RPMI8226 (cell line): Measurements from ENCODE around the gene FGG.

ENCODE experiments used
- DNase-seq: peaks from one replicate; pipeline ENCODE4 v3.0.0-alpha.2; 2015

The FGG gene

DNA sequence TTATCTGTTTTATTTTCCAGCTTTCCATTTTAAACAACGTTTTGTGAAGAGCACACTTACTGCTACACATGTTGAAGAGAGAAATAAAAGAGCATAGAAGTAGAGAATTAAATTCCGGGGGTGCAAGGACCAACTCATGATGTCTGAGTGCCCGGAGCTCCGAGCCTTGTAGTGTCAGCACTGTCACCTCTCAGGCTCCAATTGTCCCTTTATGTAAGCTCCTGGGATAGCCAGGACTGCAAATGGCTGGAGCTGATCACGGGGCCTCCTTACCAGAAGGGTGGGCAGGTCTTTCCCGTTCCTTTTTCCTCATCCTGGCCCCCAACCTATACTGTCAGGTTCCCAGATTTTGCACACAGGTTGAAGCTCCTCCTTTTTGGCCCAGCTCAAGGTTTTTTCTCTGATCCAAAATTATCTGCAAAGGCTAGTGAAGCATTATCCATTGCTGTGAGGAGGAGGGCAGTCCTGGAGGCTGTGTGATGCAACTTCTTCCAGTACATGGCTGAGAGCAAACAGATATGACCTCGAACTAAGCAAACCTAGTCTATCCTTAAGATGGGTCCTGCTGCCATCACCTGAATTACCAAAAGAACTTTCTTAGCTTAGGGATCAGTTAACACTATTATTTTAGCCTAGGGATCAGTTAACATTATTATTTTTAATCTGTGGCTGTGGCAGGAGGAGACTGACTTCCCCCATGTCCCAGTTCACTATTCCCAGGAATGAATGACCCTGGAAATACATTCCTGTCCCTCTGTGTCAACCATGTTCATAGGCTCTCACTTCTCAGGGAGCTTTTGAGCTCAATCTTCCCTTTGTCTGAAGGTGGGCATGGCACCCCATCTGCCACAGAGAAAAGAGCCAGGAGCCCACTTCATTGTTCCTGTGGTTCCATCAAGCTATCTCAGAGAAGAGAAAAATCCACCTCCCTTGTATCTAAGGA lies at the start of gene FGG:
FGG (minus strand) TSS at position 185 of the 943 bp plus-strand sequence; CDS start at position 138, 47 bp downstream.
- no peak for DNase-seq

DNA sequence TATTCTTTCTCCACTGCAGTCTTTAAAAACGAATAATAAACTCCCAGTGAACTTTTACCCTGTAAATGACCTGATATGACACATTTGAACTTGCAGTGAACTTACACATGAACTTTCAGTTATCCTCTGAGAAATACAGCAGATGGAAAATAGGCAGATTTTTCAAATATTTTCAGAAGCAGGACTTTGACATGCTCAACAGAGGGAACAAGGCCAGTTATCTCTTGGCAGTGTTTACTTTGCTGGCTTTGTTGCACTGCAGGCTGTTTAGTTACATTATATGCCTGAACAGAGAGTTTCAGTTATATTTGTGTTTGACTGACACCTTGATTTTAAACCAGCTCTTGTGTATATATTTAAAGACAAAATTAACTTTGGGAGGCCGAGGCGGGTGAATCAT lies 47.6 kb upstream of the FGG start:
- DNase-seq = no peak

DNA sequence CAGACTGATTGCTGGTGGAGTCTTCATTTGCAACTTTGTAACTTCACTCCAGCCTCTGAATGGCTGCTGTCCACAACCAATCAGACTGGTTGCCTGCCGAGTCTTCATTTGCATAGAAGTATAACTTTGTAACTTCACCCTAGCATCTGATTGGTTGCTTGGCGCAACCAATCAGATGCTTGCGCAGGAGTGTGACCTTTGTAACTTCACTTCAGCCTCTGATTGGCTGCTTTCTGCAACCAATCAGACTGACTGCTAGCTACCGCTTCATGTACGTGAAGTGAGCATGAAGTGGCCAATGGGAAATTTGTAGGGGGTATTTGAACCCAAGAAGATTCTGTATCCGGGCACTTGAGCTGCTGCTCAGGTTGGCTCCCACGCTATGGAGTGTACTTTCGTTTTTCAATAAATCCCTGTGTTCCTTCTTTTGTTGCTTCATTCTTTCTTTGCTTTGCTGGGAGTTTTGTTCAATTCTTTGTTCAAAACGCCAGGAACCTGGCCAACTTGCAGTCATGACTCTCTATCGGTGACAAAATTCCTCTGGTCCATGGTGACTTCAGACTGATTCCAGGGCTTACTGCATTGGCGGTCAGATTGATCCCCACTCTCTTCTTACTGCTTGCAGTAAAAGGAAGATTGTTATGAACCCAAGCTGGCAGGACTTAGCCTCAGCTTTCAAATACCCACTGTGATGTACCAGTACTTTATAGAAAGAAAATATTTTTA lies 46.4 kb upstream of the FGG start:
- DNase-seq = no peak

DNA sequence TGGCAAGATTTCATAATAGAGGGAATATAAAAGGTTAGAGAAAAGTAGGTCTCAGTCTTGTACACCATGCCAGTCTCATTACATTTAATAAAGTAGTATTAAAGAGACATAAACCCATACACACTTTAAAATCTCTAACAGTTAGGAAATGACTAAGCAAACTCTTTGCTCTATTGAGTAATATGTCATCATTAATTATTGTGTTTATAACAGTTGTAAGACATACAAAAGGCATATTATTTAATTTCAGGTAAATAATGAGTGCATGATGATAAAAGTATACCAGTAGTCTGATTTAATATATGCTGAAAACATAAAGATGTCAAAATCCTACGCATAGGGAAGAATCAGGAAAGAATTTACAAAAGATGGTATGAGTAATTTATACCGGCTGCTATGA lies 31.0 kb upstream of the FGG start:
- no peak for DNase-seq

DNA sequence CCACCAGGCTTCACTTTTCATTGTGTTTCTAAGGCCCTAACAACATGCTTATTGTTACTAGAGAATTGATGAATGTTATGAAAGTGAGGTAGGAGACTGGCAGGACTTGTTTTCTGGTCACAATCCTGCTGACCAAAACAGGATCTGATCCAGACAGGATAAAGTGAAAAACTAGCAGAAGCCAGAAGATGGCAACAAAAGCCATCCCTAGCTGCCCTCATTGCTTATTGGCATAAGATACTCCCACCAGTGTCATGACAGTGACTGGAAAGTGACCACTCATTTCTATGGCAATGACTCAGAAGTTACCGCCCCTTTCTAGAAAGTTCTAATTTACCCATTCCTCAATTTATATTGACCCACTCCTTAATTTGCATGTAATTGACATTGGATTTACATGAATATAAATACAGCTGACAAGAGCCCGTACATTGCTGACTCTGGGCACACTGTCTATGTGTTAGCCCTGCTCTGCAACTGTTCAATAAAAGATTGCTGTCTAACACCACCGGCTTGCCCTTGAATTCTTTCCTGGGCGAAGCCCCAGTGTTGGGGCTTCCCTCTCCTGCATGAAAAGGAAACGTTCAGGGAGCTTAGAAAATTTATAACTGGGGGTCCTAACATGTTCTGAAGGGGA lies 30.0 kb upstream of the FGG start:
- no peak for DNase-seq

DNA sequence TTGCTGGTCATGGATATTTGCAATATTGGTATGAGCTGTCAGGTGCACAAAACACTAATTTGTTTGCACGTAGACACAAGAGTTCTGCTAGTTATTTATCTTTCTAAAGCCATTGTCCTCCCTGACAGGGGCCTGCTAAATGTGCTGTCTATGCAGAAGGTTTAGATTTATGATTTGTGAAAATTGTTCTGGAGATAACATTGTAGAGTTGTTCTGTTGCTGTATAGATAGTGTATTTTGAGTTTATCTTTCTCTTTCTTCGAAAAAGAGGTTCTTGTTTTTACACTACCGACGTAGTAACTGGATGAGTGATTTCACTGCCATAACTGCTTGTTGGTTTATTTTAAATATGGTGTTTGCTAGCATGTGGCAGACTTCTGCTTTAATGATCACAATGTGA lies 28.5 kb upstream of the FGG start:
- DNase-seq = no peak

DNA sequence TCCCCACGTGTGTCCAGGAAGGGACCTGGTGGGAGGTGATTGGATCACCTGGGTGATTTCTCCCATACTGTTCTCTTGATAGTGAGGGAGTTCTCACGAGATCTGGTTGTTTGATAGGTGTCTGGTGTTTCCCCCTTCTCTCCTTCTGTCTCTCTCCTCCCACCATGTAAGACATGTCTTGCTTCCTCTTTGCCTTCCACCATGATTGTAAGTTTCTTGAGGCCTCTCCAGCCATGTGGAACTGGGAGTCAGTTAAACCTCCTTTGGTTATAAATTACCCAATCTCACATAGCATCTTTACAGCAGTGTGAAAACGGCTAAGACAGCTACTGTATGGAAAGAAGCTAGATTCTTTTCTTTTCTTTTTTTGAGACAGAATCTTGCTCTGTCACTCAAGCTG lies 21.6 kb upstream of the FGG start:
- DNase-seq = no peak

DNA sequence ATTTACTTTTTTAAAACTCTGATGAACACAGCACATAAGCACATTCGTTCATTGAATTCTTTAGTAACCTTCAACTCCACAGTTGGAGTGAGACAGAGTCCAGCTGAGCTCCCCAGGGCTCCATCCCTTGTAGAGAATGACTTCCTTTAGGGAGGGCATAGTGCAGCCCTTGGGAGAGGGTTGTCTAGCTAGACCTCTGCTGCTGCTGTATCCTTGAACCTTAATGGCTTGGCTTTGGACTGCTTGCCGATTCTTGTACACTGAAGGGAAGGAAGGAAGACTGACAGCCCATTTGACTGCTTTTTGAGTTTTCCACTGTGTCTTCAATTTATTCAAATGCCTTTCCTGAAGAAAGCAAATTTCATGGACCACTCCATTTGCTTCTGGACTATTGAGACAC lies 19.4 kb upstream of the FGG start:
- DNase-seq = no peak

DNA sequence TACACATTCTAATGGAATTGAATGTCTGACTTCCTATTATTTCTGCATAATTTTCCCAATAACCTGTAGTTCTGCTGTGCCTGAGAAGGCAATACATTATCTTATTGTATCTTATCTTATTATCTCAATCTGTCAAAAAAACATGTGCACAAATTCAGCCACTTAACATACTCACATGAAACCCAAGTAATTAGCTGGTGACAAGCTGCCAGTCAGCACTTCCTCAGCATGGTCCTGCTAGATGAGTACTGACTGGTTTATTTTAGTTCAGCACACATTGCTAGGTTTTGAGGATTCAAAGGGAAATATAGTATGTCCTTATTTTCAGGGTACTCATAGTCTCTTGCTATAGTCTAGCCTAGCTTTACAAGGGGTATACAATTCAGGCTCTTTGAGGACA lies 17.9 kb upstream of the FGG start:
- DNase-seq = no peak

DNA sequence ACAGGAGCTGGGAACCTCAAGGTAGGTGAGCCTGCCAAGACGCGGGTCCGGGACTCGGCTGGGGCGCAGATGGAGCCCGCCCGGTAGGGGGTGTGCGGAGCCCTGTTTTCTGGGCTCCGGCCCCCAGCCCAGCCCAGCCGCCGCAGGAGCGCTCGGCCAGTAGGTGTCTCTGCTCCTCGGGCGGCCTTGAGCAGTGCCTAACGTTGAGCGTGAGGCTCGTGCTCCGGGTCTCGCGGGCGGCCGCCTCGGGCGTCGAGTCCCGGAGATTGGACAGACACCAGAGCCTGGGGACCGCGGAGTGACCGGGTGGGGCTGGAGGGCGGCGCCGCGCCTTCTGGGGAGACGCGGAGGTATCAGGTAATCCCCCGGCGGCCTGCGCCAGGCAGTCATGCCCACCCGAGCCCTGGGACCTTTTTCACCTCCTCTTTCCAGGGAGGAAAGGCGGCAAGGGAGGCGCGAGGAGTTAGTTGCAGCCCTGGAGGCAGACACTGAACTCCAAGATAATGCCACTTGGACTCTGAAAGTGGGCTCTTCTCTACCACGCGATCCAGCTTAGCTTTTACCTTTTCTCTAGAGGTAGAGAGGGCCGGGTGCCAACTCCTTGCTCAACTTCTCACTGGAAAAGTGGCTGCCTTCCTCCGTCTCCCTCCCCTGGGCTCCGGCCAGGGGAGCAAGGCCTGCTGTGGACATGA lies 14.5 kb upstream of the FGG start:
- peak; percentile 65 for DNase-seq

DNA sequence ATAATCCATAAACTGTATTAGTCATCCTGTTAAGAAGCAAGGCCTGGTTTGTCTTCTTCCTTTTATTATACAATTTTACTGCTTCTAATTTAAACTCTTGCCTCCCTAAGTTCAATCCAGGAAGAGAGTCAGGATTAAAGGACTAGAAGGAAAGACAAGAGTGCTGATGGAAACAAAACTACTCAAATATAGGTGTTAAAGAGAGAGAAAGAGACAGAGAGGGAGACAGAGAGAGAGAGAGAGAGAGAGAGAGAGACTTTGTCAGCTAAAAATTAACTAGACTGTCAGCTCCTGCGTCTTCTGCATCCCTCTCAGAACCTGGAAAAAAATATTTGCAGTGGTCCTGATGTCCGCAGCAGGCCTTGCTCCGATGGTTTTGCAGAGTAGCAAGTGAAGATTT lies 13.5 kb upstream of the FGG start:
- no peak for DNase-seq

DNA sequence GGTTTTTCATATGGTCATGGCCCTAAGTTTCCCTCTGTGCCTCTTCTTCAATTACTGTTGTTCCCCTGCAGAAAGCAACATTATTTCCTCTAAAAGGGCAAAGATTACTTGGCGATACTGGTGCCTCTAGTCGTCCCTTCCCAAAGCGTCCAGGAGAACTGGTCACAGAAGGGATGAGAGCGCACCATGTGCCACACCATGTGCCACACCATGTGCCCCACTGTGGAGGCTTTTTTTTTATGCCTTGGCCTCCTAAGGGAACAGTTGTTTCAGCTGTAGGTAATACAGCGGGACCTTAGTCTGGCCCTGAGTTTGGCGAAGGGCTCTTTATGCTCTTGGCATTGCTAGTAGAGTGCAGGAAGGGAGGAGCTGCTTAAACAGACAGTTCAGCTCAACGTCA lies 11.5 kb upstream of the FGG start:
- DNase-seq = no peak

DNA sequence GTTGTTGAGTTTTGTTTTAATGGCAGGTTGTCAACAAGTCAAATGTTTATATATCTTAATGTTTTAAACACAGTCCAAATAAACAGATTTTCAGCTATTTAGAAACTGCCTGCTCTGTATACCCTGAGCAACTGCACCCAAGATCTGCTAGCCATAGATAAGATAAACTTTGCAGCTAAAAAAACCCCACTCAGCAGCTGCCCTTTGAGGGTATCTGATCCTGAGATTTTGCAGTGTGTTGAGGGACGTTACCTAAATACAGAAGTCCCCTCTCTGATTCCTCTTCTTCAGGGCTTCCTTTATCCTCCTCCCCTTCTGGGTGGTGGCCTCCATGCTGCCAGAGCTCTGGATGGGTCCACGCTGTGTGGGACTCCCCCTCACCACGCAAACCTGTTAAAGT lies 11.0 kb upstream of the FGG start:
- no peak for DNase-seq

DNA sequence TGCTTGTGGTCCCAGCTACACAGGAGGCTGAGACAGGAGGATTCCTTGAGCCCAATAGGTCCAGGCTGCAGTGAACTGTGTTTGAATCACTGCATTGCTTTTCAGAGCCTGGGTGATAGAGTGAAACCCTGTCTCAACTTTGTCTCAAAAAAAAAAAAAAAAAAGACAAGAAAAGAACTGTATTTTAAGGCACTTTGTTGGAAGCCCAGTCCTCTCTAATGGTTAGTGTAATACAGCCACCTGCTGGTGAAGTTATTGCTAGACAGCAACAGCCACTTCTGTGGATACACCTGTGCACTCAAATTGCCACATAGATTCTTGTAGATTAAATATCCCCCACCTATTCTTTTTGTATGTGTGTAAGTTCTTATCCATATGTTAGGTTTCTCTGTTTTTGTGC lies 10.1 kb upstream of the FGG start:
- DNase-seq = peak; percentile 55

DNA sequence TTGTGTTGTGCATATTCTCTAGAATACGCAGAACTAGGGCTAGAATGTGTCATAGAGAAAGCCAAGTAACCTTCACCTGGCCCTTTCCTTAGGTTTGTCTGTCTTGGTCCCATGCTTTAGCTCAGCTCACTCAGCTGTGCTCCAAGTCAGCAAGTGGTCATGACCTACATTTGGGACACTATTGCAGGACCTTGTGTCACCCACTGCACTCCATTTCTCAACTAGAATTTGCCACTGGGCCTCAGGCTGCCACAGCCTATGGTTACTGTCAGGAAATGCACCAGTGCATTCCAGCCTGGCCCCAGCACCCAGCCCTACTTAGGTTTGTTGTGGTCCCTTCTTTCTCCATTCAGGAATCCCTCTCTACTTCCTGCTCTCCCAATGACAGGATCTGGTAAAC lies 7.7 kb upstream of the FGG start:
- no peak for DNase-seq

DNA sequence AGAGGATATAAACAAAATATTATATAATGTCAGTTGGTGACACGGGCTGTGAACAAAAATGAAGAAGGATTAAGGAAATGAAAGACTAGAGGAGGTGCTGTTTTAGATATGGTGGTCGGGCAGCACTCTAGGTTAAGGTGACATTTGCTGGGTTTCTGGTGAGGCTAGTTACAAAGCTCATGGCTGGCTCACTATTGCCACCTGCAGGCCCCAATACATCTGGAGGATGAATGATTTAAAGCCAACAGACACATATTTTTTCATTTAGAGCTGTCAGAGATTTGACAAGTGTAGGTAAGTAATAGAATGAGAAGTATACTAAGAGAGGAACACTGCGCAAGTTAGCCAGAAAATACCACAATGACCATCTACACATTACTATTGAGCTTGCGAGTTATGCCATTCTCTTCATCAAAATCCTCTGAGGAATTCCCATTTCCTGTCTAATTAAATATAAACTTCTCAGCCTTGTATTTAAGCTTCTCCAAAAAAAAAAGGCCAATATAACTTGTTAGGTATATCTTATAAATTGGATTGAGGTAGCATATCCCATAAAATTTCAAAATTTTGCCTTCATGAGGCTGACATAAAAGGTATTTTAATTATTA lies 6.4 kb upstream of the FGG start:
- peak; percentile 44 for DNase-seq

DNA sequence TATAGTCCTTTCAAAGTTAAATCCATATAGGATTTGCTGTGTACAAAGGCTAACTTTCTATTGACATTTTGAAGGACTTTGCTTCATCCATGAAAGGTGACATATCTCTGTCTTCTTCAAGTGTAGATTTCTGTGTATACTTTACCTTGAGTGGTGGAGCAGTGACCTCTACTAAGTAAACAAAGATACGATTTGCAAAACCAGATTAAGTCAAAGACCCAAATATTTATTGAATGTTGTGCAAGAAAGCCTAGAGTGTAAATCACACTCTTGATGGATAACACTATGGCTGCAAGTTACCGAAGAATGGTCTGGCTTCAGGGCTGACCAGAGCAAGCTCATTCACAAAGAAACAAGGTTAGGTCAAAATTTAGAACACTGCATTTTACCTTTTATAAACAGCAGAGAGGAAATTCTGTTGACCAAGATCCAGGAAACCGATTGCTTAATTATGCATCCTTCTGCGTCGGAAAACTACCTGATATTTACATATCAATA lies 5.4 kb upstream of the FGG start:
- no peak for DNase-seq

DNA sequence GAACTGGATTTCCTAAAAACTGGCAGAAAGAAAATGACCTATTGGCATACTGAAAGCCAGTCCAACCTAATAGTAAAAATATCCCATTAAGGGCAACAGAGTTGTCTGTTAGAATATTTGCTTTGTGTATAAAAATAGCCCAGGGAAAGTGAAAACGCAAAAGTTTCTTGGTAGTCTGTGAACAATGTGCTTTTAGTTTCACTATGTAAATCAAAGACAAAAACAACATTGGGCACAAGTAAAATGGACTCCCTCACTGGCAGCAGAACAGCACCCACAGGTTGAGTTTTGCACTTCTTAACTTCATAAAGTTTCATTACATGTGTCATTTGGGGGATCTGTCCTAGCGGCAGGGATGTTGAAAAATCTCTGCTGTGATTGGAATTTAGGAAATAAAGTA lies 4.3 kb upstream of the FGG start:
- peak; percentile 11 for DNase-seq

DNA sequence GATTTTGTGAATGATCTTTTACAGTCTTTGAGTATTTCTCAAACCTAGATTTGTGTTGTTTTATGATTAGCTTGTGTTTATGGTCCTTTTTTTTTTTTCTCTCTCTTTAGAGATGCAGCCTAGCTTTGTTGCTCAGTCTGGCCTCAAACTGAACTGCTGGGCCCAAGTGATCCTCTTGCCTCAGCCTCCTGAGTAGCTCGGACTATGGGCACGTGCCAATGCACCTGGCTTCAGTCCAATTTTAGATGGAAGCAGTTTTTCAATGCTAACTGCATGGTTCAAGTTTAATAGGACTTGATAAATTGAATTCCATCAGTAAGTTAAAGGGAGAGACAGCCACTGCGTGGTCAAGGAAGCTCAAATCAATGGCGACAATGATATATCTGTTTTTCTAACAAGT lies 3.8 kb upstream of the FGG start:
- no peak for DNase-seq

DNA sequence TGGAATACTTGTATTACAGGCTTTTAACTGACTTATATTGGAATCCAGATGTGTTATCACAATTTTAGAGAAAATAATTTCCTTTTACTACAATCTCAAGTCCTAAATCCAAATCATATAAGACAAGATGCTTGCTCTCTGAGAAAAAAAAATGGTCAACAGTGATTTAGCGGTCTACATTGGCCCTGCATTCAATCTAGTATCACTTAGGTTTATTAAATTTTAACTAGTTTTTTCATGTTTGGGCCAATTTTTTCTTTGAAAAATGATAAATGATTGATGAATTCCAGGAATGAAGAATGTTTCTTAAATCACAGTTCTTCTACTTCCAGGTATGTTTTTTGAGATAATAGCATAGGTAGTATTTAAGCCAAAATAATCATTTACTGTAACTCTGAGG lies 2.8 kb upstream of the FGG start:
- no peak for DNase-seq

DNA sequence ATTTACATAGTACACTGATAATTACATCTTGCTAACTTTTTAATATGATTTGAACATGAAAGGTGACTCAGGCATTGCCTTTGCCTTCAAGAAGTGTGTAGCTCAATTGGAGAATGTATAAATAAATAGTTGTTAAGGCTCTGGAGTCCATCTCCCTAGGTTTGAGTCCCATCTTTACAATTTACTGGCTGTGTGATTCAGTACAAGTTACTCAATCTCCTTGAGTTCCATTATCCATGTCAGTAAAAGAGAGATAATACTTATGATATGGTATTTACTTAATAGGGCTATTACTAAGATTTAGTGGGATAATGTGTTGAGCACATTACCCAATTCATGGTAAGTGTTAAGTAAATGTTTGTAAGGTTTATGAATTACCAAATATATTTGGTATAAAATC lies 1.9 kb upstream of the FGG start:
- DNase-seq = no peak

DNA sequence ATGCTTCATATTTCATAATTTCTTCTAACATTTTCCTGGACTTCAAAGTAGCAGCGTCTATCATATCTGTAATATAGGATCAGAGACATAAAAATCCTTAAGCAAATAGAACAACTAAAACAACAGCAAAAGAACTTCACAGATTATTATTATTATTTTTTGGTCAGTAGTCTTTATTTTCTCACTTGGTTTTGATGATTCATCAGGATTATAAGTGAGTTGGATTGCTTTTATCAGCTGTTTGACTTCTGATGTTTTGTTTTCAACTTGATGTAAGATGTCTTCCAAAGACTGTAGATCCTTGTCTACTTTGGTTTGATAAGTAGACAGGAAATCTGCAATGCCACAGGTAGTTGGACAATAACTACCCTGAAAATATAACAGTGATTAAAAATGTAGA lies 623 bp downstream of the FGG start:
- DNase-seq = no peak

DNA sequence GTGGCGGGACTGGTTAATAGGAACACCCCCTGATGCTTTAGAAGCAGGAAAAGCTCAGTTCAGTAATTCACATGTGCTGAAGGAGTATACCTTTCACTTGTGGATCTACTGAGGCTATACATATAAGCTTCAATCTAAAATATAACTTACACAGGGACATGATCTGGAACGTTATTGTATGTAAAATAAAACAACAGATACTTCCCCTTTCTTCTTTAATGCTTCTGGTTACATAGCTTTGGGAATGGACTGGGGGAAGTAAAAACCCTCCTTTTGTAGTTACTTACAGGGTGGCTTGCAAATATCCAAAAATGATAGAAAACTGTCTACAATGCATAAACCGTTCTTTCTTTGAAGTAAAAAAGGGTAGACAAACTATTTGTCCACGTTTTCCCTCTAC lies 1.9 kb downstream of the FGG start:
- DNase-seq = no peak
